GM18873 (cell line): ENCODE data around the gene ELOVL2.
"Not testable (repeated sequence)": the region's sequence is repeated elsewhere in the genome, so short reads cannot be mapped to it uniquely, and the experiment has no call there.

Source experiments
- ATAC-seq: cut with Tn5 transposase; IDR thresholded peaks from one replicate; pipeline ENCODE4 v1.9.1; 2021; ENCODE audit warnings: mild to moderate bottlenecking, moderate library complexity, moderate number of reproducible peaks; ENCODE audit not compliant: unreplicated experiment, low FRiP score

ELOVL2 gene

GRCh38 chr6:11025921-11026635 is 18.0 kb downstream of the ELOVL2 start:
- no peak for ATAC-seq

DNA sequence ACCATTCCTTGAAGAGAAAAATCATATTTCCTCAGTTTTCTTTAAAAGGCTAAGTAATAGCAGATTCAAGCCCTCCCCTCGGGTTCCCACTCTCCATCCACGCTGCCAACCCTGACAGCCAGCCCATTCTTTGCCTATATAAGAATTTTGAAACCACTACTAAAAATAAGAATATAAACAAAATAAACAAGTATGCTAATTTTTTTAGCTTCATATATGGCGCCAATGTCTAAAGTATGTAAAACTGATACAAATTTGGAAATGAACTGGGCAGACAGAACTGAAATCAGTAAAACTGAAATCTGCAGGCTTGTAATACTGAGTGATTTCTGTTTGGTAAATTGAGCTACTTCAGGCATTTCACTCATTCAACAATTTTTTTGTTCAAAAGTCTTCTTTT is 19.0 kb downstream of the ELOVL2 start:
- ATAC-seq: no peak

GRCh38 chr6:11023032-11023431 is 21.1 kb downstream of the ELOVL2 start:
- no peak for ATAC-seq

DNA sequence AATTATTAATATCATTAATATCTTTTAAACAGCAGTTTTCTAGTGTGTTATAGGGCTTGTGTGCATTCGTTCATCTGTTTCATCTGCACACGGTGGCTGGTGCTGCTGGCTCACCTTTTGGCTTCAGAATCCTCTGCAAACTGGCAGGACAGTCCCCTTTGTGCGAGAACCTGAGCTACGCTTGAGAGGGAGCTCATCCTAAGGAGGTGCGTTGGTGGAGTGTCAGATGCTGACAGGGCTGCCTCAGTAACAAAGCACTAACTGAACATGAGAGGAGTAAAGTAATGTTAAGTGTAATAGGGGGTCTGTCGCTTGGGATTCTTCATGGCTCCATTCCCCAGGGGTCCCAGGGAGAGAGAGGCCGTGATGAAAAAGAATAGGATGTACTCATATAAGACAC is 22.4 kb downstream of the ELOVL2 start:
- ATAC-seq: no peak

DNA sequence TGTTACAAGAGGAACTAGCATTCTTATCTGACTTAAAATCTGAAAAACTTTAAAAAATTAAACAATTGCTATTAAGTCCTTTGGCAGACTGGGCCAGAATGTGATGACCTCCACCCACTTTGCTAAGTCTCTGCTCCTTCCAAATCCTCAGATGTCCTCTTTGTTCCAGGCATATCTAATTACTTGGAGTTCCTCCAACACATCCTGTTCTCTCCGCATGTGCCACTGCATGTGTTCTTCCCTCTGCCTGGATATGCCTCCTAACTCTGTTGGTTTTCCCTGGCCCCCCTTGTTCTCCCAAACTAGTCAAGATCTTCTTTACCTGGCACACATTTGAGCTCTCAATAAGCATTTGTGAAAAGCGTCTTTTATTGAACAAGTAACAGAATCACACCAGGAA is 23.1 kb downstream of the ELOVL2 start:
- ATAC-seq: no peak

DNA sequence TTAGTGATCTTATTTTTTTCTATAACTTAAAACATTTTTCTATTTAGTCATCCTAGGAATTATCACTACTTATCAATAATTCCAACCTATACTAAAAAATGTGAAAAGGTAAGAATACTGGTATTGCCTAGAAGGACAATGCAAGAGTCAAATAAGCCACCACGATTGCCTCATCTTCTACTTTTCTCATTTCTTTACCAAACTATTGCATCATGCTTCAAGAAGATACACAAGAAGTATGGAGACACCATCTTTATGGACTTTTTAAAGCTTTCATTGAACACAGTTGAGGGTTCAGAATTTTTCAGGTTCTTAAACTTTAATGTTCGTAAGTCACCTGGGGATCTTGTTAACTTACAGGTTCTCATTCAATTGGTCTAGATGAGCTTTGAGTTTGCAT is 25.9 kb downstream of the ELOVL2 start:
- no peak for ATAC-seq

DNA sequence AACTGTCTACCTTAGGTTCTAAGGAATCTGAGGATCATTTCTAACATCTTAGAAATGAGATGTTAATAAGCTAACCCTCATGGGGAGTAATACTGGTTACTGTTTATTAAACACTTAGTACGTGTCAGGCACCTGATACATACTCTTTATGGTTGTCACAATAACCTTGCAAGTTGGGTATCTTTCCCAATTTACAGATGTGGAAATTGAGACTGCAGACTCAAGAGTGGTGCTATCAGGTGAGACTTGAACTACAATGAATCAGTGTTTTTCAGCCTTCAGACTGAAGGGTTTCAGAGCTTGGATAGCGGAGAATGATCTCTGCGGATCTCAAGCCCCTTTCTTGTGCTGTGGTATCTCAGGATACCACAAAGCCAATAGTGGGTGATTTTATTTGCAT is 27.0 kb downstream of the ELOVL2 start:
- no peak for ATAC-seq

- no peak for ATAC-seq
Observed at GRCh38 chr6:11016452-11016851, 27.7 kb downstream of the ELOVL2 start.

DNA sequence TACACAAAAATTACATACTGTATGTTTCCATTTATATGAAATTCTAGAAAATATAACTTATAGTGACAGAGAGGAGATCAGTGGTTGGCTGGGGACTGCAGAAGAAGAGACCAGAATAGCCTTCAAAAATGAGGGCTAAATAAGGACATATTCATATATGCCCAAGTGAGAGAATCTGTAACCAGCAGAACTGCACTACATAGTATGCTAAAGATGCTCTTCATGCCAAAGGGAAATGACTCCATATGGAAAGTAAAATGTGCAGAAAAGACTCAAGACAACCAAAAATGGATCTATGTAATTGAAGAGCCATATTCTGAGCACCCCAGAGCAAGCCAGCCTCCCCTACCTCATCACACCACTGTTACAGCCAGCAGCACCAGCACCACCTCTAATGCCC is 29.0 kb downstream of the ELOVL2 start:
- no peak for ATAC-seq

- no peak for ATAC-seq
Observed at GRCh38 chr6:11013721-11014070, 30.4 kb downstream of the ELOVL2 start.

- ATAC-seq: no peak
Observed at GRCh38 chr6:11012976-11013720, 31.0 kb downstream of the ELOVL2 start.

- no peak for ATAC-seq
Observed at GRCh38 chr6:11012295-11012754, 31.8 kb downstream of the ELOVL2 start.

- ATAC-seq: no peak
Observed at GRCh38 chr6:11011787-11012234, 32.3 kb downstream of the ELOVL2 start.

GRCh38 chr6:11009353-11009752 is 34.8 kb downstream of the ELOVL2 start:
- ATAC-seq: no peak

- ATAC-seq: no peak
Observed at GRCh38 chr6:11008821-11009220, 35.3 kb downstream of the ELOVL2 start.

- no peak for ATAC-seq
Observed at GRCh38 chr6:11007715-11008608, 36.1 kb downstream of the ELOVL2 start.

DNA sequence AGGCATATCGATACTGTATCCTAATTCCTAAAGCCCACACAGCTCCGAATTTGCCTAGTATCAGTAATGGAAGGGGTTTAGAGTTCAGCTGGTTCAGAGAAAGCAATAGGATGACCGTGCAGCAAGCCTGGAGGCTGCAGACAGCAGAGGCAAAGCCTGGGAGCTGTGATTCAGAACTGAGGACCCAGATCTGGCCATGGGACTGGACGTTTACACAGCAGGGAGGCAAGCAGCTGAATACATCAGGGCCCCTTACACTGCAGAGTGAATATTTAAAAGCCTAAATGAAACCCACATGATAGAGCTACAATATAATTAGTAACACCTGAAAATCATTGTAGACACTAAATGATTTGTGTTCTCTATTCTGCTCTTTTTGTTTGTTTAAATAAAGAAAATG is 38.0 kb downstream of the ELOVL2 start:
- no peak for ATAC-seq

DNA sequence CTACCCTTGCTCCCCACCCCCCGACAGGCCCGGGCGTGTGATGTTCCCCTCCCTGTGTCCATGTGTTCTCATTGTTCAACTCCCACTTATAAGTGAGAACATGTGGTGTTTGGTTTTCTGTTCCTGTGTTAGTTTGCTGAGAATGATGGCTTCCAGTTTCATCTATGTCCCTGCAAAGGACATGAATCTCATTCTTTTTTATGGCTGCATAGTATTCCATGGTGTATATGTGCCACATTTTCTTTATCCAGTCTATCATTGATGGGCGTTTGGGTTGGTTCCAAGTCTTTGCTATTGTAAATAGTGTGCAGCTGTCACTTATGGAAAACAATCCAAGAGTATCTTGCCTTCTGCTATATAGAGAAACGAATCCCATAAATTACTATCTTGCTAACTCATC is 40.8 kb downstream of the ELOVL2 start:
- not testable (repeated sequence) for ATAC-seq

- no peak for ATAC-seq
Observed at GRCh38 chr6:11002176-11002575, 41.9 kb downstream of the ELOVL2 start.

GRCh38 chr6:10999994-11000393 is 44.1 kb downstream of the ELOVL2 start:
- ATAC-seq: no peak

DNA sequence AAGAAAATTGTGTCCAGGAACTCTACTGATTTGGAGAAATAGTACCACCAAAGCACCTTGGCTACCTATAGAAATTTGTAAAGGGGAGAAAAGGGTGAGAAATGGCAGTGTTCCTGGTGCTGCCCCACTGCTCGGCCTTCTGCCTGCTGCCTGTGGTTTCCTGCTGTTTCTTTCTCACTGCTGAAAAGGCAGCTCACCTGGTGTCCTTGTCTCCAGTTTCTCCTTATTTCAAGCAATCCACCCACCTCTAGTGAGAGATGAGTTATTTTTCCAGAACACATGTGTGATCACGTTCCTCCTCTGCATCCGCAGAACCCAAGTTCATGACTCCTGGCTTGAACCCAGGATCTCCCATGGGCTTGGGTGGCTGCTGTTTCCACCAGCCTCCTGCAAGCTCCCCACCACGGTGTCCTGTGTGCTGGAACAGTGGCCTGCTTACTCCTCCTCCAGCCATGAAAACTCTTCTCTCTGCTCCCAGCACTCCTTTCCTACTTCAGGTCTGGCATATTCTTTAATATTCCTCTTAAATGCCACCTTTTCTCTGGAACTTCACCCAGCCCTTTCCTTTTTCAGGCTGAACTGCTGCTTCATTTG is 48.9 kb downstream of the ELOVL2 start:
- no peak for ATAC-seq
